NK-92 (cell line): ENCODE measurements around the gene PJA1.

Experiments
- DNase-seq: peaks from one replicate; lab custom pipeline; 2025; ENCODE audit not compliant: unreplicated experiment; lab: John Stamatoyannopoulos, UW

The PJA1 gene

GRCh38 chrX:69170319-69170718 lies 5.1 kb upstream of the PJA1 start:
- DNase-seq: no peak

- DNase-seq: no peak
Observed at GRCh38 chrX:69163936-69164741, 1.1 kb downstream of the PJA1 start.

- no peak for DNase-seq
Observed at GRCh38 chrX:69162361-69162865, 2.8 kb downstream of the PJA1 start.

- no peak for DNase-seq
Observed at GRCh38 chrX:69161786-69162349, 3.4 kb downstream of the PJA1 start.

- no peak for DNase-seq
Observed at GRCh38 chrX:69161371-69161770, 3.9 kb downstream of the PJA1 start.

GRCh38 chrX:69158166-69158980 lies 6.9 kb downstream of the PJA1 start:
- DNase-seq: no peak

GRCh38 chrX:69156638-69157037 lies 8.6 kb downstream of the PJA1 start:
- no peak for DNase-seq

GRCh38 chrX:69155786-69156520 lies 9.3 kb downstream of the PJA1 start:
- DNase-seq: no peak

GRCh38 chrX:69154051-69154450 lies 11.2 kb downstream of the PJA1 start:
- DNase-seq: no peak

GRCh38 chrX:69153060-69153730 lies 12.1 kb downstream of the PJA1 start:
- DNase-seq: no peak

GRCh38 chrX:69152417-69152841 lies 12.8 kb downstream of the PJA1 start:
- no peak for DNase-seq

- no peak for DNase-seq
Observed at GRCh38 chrX:69151866-69152284, 13.4 kb downstream of the PJA1 start.

GRCh38 chrX:69150281-69150960 lies 14.8 kb downstream of the PJA1 start:
- no peak for DNase-seq

- DNase-seq: no peak
Observed at GRCh38 chrX:69149466-69150280, 15.6 kb downstream of the PJA1 start.

GRCh38 chrX:69148946-69149345 lies 16.3 kb downstream of the PJA1 start:
- DNase-seq: no peak

GRCh38 chrX:69146739-69147138 lies 18.5 kb downstream of the PJA1 start:
- no peak for DNase-seq

GRCh38 chrX:69145714-69146113 lies 19.5 kb downstream of the PJA1 start:
- no peak for DNase-seq

GRCh38 chrX:69144838-69145680 lies 20.2 kb downstream of the PJA1 start:
- no peak for DNase-seq
